Endodermal cell (in vitro differentiated cells): ENCODE data around the gene GRB14. TPM values are rescaled to one million over a fixed set of nuclear protein-coding genes. Genes with fewer than 3 reads are reported as not detected.

Experiments used
- DNase-seq: peaks from one replicate; pipeline ENCODE4 v3.0.0-alpha.2; 2017
- H3K27ac ChIP-seq: 2 replicates; pipeline ENCODE4 v1.5.1; 2013; ENCODE audit warnings: mild to moderate bottlenecking, low read depth, low read length, moderate library complexity
- H3K27me3 ChIP-seq: 2 replicates; pipeline ENCODE4 v1.6.1; 2013; ENCODE audit warnings: mild to moderate bottlenecking, low read length, moderate library complexity; ENCODE audit not compliant: insufficient read depth, control insufficient read depth, poor library complexity, severe bottlenecking
- H3K36me3 ChIP-seq: 2 replicates; pipeline ENCODE4 v1.7.0; 2013; ENCODE audit warnings: mild to moderate bottlenecking, low read length, moderate library complexity; ENCODE audit not compliant: control insufficient read depth, insufficient read depth
- H3K4me1 ChIP-seq: one replicate; pipeline ENCODE4 v1.7.0; 2013; ENCODE audit warnings: low read length; ENCODE audit not compliant: control insufficient read depth, insufficient read depth
- H3K4me3 ChIP-seq: 2 replicates; pipeline ENCODE4 v1.5.1; 2013; ENCODE audit warnings: mild to moderate bottlenecking, low read length, moderate library complexity
- H3K9ac ChIP-seq: 2 replicates; pipeline ENCODE4 v1.6.1; 2013; ENCODE audit warnings: mild to moderate bottlenecking, low read length, moderate library complexity; ENCODE audit not compliant: poor library complexity, severe bottlenecking; ENCODE audit errors: extremely low read depth
- H3K9me3 ChIP-seq: 2 replicates; pipeline ENCODE4 v1.6.1; 2013; ENCODE audit warnings: mild to moderate bottlenecking, low read length, moderate library complexity; ENCODE audit not compliant: control insufficient read depth
- H3K27ac Mint-ChIP-seq: 2 replicates; pipeline ENCODE4 v1.8.0; 2020; ENCODE audit warnings: mixed read lengths
- H3K27me3 Mint-ChIP-seq: 2 replicates; pipeline ENCODE4 v1.8.0; 2021; ENCODE audit warnings: mild to moderate bottlenecking, mixed read lengths; ENCODE audit not compliant: insufficient read depth
- H3K36me3 Mint-ChIP-seq: 2 replicates; pipeline ENCODE4 v1.8.0; 2020; ENCODE audit warnings: low read depth, mixed read lengths
- H3K4me1 Mint-ChIP-seq: 2 replicates; pipeline ENCODE4 v1.8.0; 2020; ENCODE audit warnings: mixed read lengths
- H3K4me3 Mint-ChIP-seq: 2 replicates; pipeline ENCODE4 v1.8.0; 2020; ENCODE audit warnings: mild to moderate bottlenecking, moderate library complexity, mixed read lengths
- H3K9me3 Mint-ChIP-seq: 2 replicates; pipeline ENCODE4 v1.8.0; 2020; ENCODE audit warnings: mild to moderate bottlenecking, mixed read lengths
- CTCF ChIP-seq: fragments of 200-600 bp; sonication (generic); conservative IDR thresholded peaks from 2 replicates; pipeline ENCODE4 v1.5.0; 2021; ENCODE audit warnings: antibody characterized with exemption, mild to moderate bottlenecking
- WGBS, 2 experiments: methylation state at CpG; one replicate each; pipeline versions ENCODE4 v1.1.5 to v1.1.7; 2013; ENCODE audit warnings: missing lambda C conversion rate in 2 of 2, mixed read lengths in 1 of 2; ENCODE audit not compliant: insufficient coverage in 1 of 2, insufficient read length in 1 of 2; 5-methylcytosine and 5-hydroxymethylcytosine counted together
- long read RNA-seq, 4 experiments: library from polyadenylated mRNA in 2 of 4; library from RNA in 1 of 4; library from capped mRNA in 1 of 4; stranded (forward) in 3 of 4; unstranded in 1 of 4; transcript quantifications; one replicate each; pipeline ENCODE4 v2.0.0, GENCODE V29; 2020 to 2021; ENCODE audit warnings: inconsistent platforms in 1 of 4
- polyA plus RNA-seq, 2 experiments: library from polyadenylated mRNA; stranded (reverse); fragments of 50-300 nt; gene quantifications; one replicate each; pipeline ENCODE4 v1.2.3, GENCODE V29; 2013
- total RNA-seq, 2 donors: library from RNA; stranded (reverse); fragmentation: NEBNext Ultra II Directional in 1 of 2; extraction: Animal tissue kit (Norgen Biotek cat#: 25700) in 1 of 2; gene quantifications; 2 replicates in 1 of 2; 3 replicates in 1 of 2; pipeline ENCODE4 v1.2.1, GENCODE V29; 2021

GRB14 gene
- 10 to 100 TPM; 16.5 to 21.4 TPM for total RNA-seq
- polyA plus RNA-seq (2013, experiment 1 of 2): 4.9 TPM
- 3.7 TPM for polyA plus RNA-seq (2013, experiment 2 of 2)
- long read RNA-seq, experiment 1, partial matches to known transcripts: 2 of 6 reads
- long read RNA-seq, experiment 1, other reads (novel, unspliced or antisense): 2 of 6 reads
- long read RNA-seq, experiment 2, transcript GRB14-201 (14 exons, 2,382 nt): major isoform, 9 of 23 reads
- long read RNA-seq, experiment 2, partial matches to known transcripts: 4 of 23 reads
- long read RNA-seq, experiment 2, other reads (novel, unspliced or antisense): 7 of 23 reads
- long read RNA-seq, experiment 3, transcript GRB14-201 (14 exons, 2,382 nt): major isoform, 30 of 58 reads
- long read RNA-seq, experiment 3, partial matches to known transcripts: 7 of 58 reads
- long read RNA-seq, experiment 3, other reads (novel, unspliced or antisense): 18 of 58 reads
- long read RNA-seq, experiment 4, partial matches to known transcripts: 1 of 7 reads
- long read RNA-seq, experiment 4, other reads (novel, unspliced or antisense): 2 of 7 reads

GRCh38 chr2:164620873-164621763 lies at the start of gene GRB14:
TSS of gene GRB14 (minus strand) at chr2:164621482. CDS start at chr2:164621309, 173 bp downstream.
- 0 to 1% methylated on average over 5 to 85 of the region's 96 CpGs for WGBS, 2 experiments
- H3K9ac ChIP-seq: peak within 1 kb of the TSS; percentile 58

GRCh38 chr2:164669291-164669690 lies 48.0 kb upstream of the GRB14 start:
- no peaks in the 10 kb centered on the region for H3K36me3 Mint-ChIP-seq
- no peaks in the 10 kb centered on the region for H3K9me3 ChIP-seq
- no peak overlapping the region for H3K9ac ChIP-seq
- H3K4me3 Mint-ChIP-seq: no peak overlapping the region
- H3K27ac Mint-ChIP-seq: no peak overlapping the region
- H3K4me1 Mint-ChIP-seq: no peaks in the 10 kb centered on the region
- H3K4me3 ChIP-seq: no peak overlapping the region
- H3K36me3 ChIP-seq: no peaks in the 10 kb centered on the region
- no peaks in the 10 kb centered on the region for H3K4me1 ChIP-seq
- no peaks in the 10 kb centered on the region for H3K27me3 Mint-ChIP-seq
- no peak for TF ChIP-seq CTCF
- H3K27ac ChIP-seq: no peak overlapping the region
- no peaks in the 10 kb centered on the region for H3K27me3 ChIP-seq
- no peak for DNase-seq
- no peaks in the 10 kb centered on the region for H3K9me3 Mint-ChIP-seq

More at GRCh38 chr2:164620873-164621763, at the start of gene GRB14:
- peak within 1 kb of the TSS; percentile 79 for H3K4me3 ChIP-seq
- H3K27ac ChIP-seq: no peak within 1 kb of the TSS
- peak within 1 kb of the TSS; percentile 76 for H3K4me3 Mint-ChIP-seq
- no peaks in the 10 kb centered on the region for H3K27me3 ChIP-seq
- no peaks in the 10 kb centered on the region for H3K4me1 ChIP-seq
- peaks cover 22% of the 10 kb centered on the region for H3K4me1 Mint-ChIP-seq
- peak within 1 kb of the TSS; percentile 89 for H3K27ac Mint-ChIP-seq
- H3K27me3 Mint-ChIP-seq: peaks cover 2% of the 10 kb centered on the region
- peak; percentile 94 for DNase-seq
- no peaks in the 10 kb centered on the region for H3K36me3 ChIP-seq
- peaks cover 12% of the 10 kb centered on the region for H3K36me3 Mint-ChIP-seq
- no peaks in the 10 kb centered on the region for H3K9me3 Mint-ChIP-seq
- peak; percentile 54 for TF ChIP-seq CTCF
- no peaks in the 10 kb centered on the region for H3K9me3 ChIP-seq

- no peak for TF ChIP-seq CTCF
- H3K4me1 ChIP-seq: no peaks in the 10 kb centered on the region
- no peaks in the 10 kb centered on the region for H3K9me3 ChIP-seq
- H3K9me3 Mint-ChIP-seq: no peaks in the 10 kb centered on the region
- H3K36me3 ChIP-seq: no peaks in the 10 kb centered on the region
- H3K36me3 Mint-ChIP-seq: no peaks in the 10 kb centered on the region
- no peak overlapping the region for H3K27ac Mint-ChIP-seq
- no peak for DNase-seq
- no peaks in the 10 kb centered on the region for H3K27me3 Mint-ChIP-seq
- H3K9ac ChIP-seq: no peak overlapping the region
- H3K4me3 Mint-ChIP-seq: no peak overlapping the region
- no peaks in the 10 kb centered on the region for H3K27me3 ChIP-seq
- H3K4me3 ChIP-seq: no peak overlapping the region
- 87 to 100% methylated on average over 1 to 2 of the region's 2 CpGs for WGBS, 2 experiments
- H3K27ac ChIP-seq: no peak overlapping the region
- H3K4me1 Mint-ChIP-seq: no peaks in the 10 kb centered on the region
Observed at GRCh38 chr2:164667566-164667965, 46.3 kb upstream of the GRB14 start.
